ENCODE measurements around the gene BCAS3.

DNA sequence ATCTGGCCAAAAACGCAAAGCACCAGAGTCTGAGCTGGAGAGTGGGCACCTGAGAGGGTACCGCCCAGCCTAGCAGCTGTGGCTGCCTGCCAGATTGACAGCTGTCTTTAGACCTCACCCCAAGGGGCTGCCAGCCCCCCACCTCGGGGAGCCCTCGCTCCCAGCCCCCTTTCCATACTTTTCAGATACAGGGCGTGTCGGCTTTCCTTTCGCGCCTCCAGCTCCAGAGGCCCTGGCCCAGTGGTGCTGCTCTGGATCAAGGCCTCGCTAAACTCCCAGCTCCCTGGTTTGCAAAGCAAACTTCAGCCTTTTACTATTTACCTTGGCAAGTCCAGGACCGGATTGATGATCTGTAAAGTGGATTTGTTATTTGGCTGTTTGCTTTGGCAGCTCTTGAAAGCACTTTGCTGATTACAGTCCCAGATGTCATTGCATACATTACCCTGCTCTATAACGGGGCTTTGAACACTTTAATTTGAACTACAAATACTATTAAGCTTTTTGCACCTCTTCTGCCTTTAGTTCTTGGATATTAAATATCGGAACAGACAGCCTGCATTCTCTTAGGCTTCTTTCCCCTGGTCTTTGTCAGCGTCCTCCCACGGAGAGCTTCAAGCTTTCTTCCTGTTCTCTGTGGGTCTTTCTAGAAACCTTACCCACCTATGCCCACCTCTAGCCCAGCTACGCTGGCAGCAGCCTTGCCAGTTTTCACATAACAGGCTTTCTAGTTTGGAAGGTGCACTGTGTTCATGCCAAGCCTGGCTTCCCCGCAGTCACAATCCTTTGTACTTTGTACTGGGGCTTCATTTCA, 658.4 kb downstream of the BCAS3 start:
- TF ChIP-seq, protein P1, sequence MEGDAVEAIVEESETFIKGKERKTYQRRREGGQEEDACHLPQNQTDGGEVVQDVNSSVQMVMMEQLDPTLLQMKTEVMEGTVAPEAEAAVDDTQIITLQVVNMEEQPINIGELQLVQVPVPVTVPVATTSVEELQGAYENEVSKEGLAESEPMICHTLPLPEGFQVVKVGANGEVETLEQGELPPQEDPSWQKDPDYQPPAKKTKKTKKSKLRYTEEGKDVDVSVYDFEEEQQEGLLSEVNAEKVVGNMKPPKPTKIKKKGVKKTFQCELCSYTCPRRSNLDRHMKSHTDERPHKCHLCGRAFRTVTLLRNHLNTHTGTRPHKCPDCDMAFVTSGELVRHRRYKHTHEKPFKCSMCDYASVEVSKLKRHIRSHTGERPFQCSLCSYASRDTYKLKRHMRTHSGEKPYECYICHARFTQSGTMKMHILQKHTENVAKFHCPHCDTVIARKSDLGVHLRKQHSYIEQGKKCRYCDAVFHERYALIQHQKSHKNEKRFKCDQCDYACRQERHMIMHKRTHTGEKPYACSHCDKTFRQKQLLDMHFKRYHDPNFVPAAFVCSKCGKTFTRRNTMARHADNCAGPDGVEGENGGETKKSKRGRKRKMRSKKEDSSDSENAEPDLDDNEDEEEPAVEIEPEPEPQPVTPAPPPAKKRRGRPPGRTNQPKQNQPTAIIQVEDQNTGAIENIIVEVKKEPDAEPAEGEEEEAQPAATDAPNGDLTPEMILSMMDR (IDR thresholded peaks at IDR 0.05; ENCODE audit: low read depth, low read length, poor library complexity, severe bottlenecking) = no peak
- TF ChIP-seq EZH2phosphoT487 (IDR thresholded peaks at IDR 0.05; ENCODE audit: borderline replicate concordance, low read length) = no peak

Measured in DOHH2 (cell line).